ENCODE measurements around the gene LMBR1. TPM values are rescaled to one million over a fixed set of nuclear protein-coding genes. Genes with fewer than 3 reads are reported as not detected.
"Not testable (repeated sequence)": the region's sequence is repeated elsewhere in the genome, so short reads cannot be mapped to it uniquely, and the experiment has no call there.

Gene LMBR1
- total RNA-seq, 2 experiments from 2014 or later: 47.5 to 50.4 TPM

DNA sequence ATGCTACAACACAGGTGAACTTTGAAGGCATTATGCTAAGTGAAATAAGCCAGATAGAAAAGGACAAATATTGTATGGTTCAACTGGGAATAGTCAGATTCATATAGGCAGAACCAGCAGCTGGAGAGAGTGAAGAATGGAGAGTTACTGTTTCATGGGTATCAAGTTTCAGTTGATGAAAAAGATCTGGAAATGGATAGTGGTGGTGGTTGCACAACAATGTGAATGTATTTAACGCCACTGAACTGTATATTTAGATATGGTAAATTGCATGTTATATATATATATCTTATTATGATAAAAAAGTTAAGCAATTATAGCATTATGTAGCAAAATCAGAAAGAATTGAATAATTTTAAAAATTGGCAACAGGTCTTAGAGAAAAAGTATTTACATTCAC, 3.9 kb downstream of the LMBR1 start:
- Mint-ChIP-seq H3K36me3 (peaks cover 31% of the 10 kb centered on the region), H3K27me3 (no peaks in the 10 kb centered on the region), H3K9me3 (no peaks in the 10 kb centered on the region), H3K4me1 (peaks cover 35% of the 10 kb centered on the region), H3K27ac (no peak overlapping the region), H3K4me3 (no peak overlapping the region)
- no peak for DNase-seq

DNA sequence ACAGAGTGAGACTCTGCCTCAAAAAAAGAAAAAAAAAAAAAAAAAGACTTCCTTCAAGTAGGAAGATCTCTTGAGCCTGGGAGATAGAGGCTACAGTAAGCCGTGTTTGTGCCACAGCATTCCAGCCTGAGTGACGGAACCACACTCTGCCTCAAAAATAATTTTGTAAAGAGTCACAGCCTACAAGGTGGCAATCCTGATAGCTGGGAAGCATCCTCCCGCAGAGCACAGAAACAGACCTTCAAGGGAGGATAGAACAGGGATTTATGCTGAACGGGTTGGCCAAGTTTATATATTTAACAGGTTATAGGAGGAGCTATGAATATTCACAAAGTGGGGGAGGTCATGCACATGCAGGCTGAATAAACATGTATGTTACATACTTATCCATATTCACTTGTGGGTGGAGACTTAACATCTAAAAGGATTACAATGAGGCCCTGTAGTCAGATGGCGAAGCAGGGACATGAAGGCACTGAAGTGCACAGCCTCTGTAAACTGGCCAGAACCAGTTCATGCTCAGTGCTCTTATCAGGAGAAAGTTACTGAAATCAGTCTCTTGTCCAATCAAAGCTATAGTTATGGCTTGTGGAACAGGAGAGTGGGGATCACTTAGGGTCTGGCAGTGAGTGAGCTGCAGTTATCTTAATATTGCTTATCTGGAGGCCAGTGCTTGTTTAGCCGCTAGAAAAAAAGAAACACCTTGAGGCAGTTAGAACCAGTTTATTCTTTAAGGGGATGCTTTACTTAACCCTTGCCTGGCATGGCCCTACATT, 6.8 kb downstream of the LMBR1 start:
- Mint-ChIP-seq H3K4me3 (no peak overlapping the region), H3K4me1 (peaks cover 47% of the 10 kb centered on the region), H3K27ac (no peak overlapping the region), H3K9me3 (peaks cover 3% of the 10 kb centered on the region), H3K36me3 (peaks cover 53% of the 10 kb centered on the region), H3K27me3 (no peaks in the 10 kb centered on the region)
- DNase-seq: no peak

DNA sequence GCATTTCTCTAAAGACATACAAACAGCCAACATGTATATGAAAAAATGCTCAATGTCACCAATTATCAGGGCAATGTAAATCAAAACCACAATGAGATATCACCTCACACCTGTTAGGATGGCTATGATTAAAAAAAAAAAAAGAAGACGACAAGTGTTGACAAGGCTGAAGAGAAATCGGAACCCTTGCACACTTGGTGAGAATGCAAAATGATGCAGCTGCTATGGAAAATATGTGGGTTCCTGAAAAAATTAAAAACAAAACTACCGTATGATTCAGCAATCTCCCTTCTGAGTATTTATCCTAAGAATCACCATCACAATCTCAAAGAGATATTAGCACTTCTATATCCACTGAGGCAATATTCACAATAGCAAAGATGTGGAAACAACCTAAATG, 11.3 kb downstream of the LMBR1 start:
- Mint-ChIP-seq H3K4me1 (peaks cover 56% of the 10 kb centered on the region), H3K36me3 (peaks cover 70% of the 10 kb centered on the region), H3K27ac (no peak overlapping the region), H3K9me3 (peaks cover 20% of the 10 kb centered on the region), H3K27me3 (no peaks in the 10 kb centered on the region), H3K4me3 (no peak overlapping the region)
- no peak for DNase-seq

- Mint-ChIP-seq H3K27ac (no peak overlapping the region), H3K4me3 (no peak overlapping the region), H3K9me3 (peaks cover 40% of the 10 kb centered on the region), H3K27me3 (no peaks in the 10 kb centered on the region), H3K36me3 (peaks cover 81% of the 10 kb centered on the region), H3K4me1 (peaks cover 37% of the 10 kb centered on the region)
- no peak for DNase-seq
These were observed 17.2 kb downstream of the LMBR1 start for GRCh38 chr7:156875766-156876165.

- Mint-ChIP-seq H3K4me1 (peaks cover 22% of the 10 kb centered on the region), H3K36me3 (peaks cover 54% of the 10 kb centered on the region)
- H3K4me3 Mint-ChIP-seq, DNase-seq, H3K27me3 Mint-ChIP-seq, H3K9me3 Mint-ChIP-seq, H3K27ac Mint-ChIP-seq: not testable (repeated sequence)
These were observed 24.6 kb downstream of the LMBR1 start for GRCh38 chr7:156868363-156868762.

DNA sequence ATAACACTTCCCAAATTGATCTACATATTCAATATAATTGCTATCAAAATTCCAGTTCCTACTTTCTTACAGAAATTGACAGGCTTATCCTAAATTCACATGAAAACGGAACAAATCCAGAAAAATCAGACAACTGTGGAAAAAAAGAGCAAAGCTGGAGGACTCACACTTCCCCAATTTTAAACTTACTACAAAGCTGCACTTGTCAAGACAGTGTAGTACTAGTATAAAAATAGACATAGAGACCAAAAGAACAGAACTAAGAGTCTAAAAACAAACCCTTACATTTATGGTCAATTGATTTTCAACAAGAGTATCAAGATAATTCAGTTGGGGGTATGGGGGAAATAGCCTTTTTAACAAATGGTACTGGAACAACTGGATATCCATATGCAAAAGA, 27.5 kb downstream of the LMBR1 start:
- Mint-ChIP-seq H3K4me3 (no peak overlapping the region), H3K4me1 (peaks cover 10% of the 10 kb centered on the region), H3K9me3 (peaks cover 18% of the 10 kb centered on the region), H3K27me3 (no peaks in the 10 kb centered on the region), H3K27ac (no peak overlapping the region), H3K36me3 (peaks cover 57% of the 10 kb centered on the region)
- DNase-seq: no peak

GRCh38 chr7:156862022-156862421, 31.0 kb downstream of the LMBR1 start:
- H3K9me3 Mint-ChIP-seq: peaks cover 38% of the 10 kb centered on the region
- peaks cover 77% of the 10 kb centered on the region for H3K36me3 Mint-ChIP-seq
- H3K4me1 Mint-ChIP-seq, H3K27me3 Mint-ChIP-seq, DNase-seq, H3K4me3 Mint-ChIP-seq, H3K27ac Mint-ChIP-seq: not testable (repeated sequence)

GRCh38 chr7:156861212-156861611, 31.8 kb downstream of the LMBR1 start:
- DNase-seq: no peak
- peaks cover 3% of the 10 kb centered on the region for H3K4me1 Mint-ChIP-seq
- no peak overlapping the region for H3K4me3 Mint-ChIP-seq
- no peak overlapping the region for H3K27ac Mint-ChIP-seq
- no peaks in the 10 kb centered on the region for H3K27me3 Mint-ChIP-seq
- H3K9me3 Mint-ChIP-seq: peaks cover 41% of the 10 kb centered on the region
- peaks cover 76% of the 10 kb centered on the region for H3K36me3 Mint-ChIP-seq

GRCh38 chr7:156860099-156860498, 32.9 kb downstream of the LMBR1 start:
- peaks cover 83% of the 10 kb centered on the region for H3K36me3 Mint-ChIP-seq
- DNase-seq, H3K27ac Mint-ChIP-seq, H3K27me3 Mint-ChIP-seq, H3K4me1 Mint-ChIP-seq, H3K4me3 Mint-ChIP-seq: not testable (repeated sequence)
- peaks cover 47% of the 10 kb centered on the region for H3K9me3 Mint-ChIP-seq

GRCh38 chr7:156858523-156858922, 34.5 kb downstream of the LMBR1 start:
- Mint-ChIP-seq H3K9me3 (peaks cover 52% of the 10 kb centered on the region), H3K27ac (no peak overlapping the region), H3K4me1 (peaks cover 5% of the 10 kb centered on the region), H3K36me3 (peaks cover 91% of the 10 kb centered on the region), H3K27me3 (no peaks in the 10 kb centered on the region), H3K4me3 (no peak overlapping the region)
- DNase-seq: no peak

GRCh38 chr7:156857757-156858156, 35.2 kb downstream of the LMBR1 start:
- H3K36me3 Mint-ChIP-seq: peaks cover 84% of the 10 kb centered on the region
- H3K27me3 Mint-ChIP-seq: no peaks in the 10 kb centered on the region
- peaks cover 49% of the 10 kb centered on the region for H3K9me3 Mint-ChIP-seq
- H3K4me1 Mint-ChIP-seq: peaks cover 5% of the 10 kb centered on the region
- no peak overlapping the region for H3K27ac Mint-ChIP-seq
- H3K4me3 Mint-ChIP-seq: no peak overlapping the region
- no peak for DNase-seq

GRCh38 chr7:156854654-156855053, 38.3 kb downstream of the LMBR1 start:
- no peak for DNase-seq
- no peaks in the 10 kb centered on the region for H3K27me3 Mint-ChIP-seq
- peaks cover 10% of the 10 kb centered on the region for H3K4me1 Mint-ChIP-seq
- peaks cover 69% of the 10 kb centered on the region for H3K36me3 Mint-ChIP-seq
- H3K9me3 Mint-ChIP-seq: peaks cover 29% of the 10 kb centered on the region
- H3K4me3 Mint-ChIP-seq: no peak overlapping the region
- H3K27ac Mint-ChIP-seq: no peak overlapping the region

DNA sequence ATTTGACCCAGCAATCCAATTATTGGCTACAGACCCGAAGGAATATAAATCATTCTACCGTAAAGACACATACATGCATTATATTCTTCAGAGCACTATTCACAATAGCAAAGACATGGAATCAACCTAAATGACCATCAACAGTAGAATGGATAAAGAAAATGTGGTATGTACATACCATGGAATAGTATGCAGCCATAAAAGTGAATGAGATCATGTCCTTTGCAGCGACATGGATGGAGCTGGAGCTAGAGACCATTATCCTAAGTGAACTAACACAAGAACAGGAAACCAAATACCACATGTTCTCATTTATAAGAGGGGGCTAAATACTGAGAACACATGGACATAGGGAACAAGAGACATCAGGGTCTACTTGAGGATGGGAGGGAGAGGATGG, 44.0 kb downstream of the LMBR1 start:
- Mint-ChIP-seq H3K9me3 (no peaks in the 10 kb centered on the region), H3K4me3 (no peak overlapping the region), H3K27me3 (no peaks in the 10 kb centered on the region), H3K36me3 (peaks cover 34% of the 10 kb centered on the region), H3K4me1 (peaks cover 36% of the 10 kb centered on the region), H3K27ac (no peak overlapping the region)
- no peak for DNase-seq

GRCh38 chr7:156845379-156846101, 47.4 kb downstream of the LMBR1 start:
- Mint-ChIP-seq H3K9me3 (no peaks in the 10 kb centered on the region), H3K4me3 (no peak overlapping the region), H3K27me3 (no peaks in the 10 kb centered on the region), H3K36me3 (peaks cover 21% of the 10 kb centered on the region), H3K27ac (no peak overlapping the region), H3K4me1 (peaks cover 33% of the 10 kb centered on the region)
- no peak for DNase-seq

GRCh38 chr7:156843582-156843981, 49.4 kb downstream of the LMBR1 start:
- not testable (repeated sequence) for DNase-seq, H3K4me3 Mint-ChIP-seq, H3K27ac Mint-ChIP-seq, H3K27me3 Mint-ChIP-seq, H3K9me3 Mint-ChIP-seq
- H3K4me1 Mint-ChIP-seq: peaks cover 26% of the 10 kb centered on the region
- H3K36me3 Mint-ChIP-seq: peaks cover 17% of the 10 kb centered on the region

DNA sequence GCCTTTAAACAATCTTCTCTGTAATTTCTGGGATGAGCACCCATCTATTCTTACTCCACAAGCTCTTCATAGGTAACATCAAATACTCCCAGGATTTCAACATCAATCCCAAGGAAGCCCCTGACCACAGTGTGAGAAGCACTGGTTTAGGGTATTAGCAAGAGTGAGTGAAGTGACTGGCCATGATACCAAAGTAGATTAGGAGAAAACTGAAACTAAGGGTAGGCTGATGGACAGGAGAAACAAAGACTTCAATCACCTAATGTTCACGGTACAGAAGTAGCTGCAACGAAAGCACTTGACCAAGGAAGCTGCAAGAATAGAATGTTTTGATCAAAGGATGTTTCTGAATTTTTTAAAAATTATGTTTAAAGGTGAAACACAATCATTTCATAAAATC, 49.8 kb downstream of the LMBR1 start:
- no peak for DNase-seq
- peaks cover 22% of the 10 kb centered on the region for H3K4me1 Mint-ChIP-seq
- no peaks in the 10 kb centered on the region for H3K9me3 Mint-ChIP-seq
- H3K4me3 Mint-ChIP-seq: no peak overlapping the region
- peaks cover 13% of the 10 kb centered on the region for H3K36me3 Mint-ChIP-seq
- H3K27ac Mint-ChIP-seq: no peak overlapping the region
- no peaks in the 10 kb centered on the region for H3K27me3 Mint-ChIP-seq
